Thyroid gland (tissue), 4 donors: Measurements from ENCODE around the gene KRTAP10-7.
"Not testable (repeated sequence)": the region's sequence is repeated elsewhere in the genome, so short reads cannot be mapped to it uniquely, and the experiment has no call there.

ENCODE experiments used
- POLR2A ChIP-seq, 2 donors: fragments of 450-650 bp; IDR thresholded peaks; one replicate each; pipeline ENCODE4 v1.6.1; 2017; ENCODE audit warnings: antibody characterized with exemption in 2 of 2, mild to moderate bottlenecking in 2 of 2, moderate library complexity in 1 of 2
- TF ChIP-seq, protein P1 (sequence below), 6 experiments: fragments of 200-600 bp in 3 of 6; fragments of 450-650 bp in 3 of 6; sonication (generic) in 3 of 6; IDR thresholded peaks; one replicate each; pipeline ENCODE4 v1.5.1; 2016 to 2019; ENCODE audit warnings: antibody characterized with exemption in 6 of 6, mild to moderate bottlenecking in 2 of 6, inconsistent platforms in 1 of 6, moderate library complexity in 1 of 6

DNA sequence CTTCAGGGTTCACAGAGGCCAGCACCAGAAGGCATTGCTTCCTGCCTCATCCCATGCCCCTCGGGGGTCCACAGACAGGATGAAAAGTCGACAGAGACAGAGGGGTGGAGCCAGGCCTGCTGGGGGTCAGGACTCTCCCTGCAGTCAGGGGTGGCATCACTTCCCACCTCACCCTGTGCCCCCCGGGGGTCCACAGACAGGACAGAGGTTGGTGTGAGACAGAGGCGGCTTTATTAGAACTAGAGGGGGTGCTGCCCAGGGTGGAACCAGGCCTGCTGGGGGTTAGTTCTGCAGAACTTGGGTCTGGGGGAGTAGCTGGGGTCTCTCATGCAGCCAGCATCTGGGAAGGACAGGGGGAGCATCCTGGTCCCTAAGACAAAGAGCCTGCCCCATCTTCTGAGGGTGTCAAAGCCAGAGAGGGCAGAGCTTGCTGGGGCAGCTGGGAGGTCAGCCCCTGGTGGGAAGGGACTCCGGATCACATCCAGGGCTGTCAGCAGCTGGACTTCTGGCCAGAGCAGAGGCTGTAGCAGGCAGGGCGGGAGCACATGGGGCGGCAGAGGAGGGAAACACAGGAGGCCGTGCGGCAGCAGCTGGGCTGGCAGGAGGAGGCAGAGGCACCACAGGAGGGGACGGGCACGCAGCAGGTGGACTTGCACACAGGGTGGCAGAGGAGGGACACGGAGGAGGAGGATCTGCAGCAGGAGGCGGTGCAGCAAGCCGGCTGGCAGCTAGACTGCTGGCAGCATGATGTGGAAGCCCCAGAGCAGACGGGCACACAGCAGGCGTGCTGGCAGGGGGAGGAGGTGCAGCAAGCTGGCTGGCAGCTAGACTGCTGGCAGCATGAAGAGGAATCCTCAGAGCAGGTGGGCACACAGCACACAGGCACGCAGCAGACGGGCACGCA lies 9.2 kb upstream of the KRTAP10-7 start:
- TF ChIP-seq, protein P1, sequence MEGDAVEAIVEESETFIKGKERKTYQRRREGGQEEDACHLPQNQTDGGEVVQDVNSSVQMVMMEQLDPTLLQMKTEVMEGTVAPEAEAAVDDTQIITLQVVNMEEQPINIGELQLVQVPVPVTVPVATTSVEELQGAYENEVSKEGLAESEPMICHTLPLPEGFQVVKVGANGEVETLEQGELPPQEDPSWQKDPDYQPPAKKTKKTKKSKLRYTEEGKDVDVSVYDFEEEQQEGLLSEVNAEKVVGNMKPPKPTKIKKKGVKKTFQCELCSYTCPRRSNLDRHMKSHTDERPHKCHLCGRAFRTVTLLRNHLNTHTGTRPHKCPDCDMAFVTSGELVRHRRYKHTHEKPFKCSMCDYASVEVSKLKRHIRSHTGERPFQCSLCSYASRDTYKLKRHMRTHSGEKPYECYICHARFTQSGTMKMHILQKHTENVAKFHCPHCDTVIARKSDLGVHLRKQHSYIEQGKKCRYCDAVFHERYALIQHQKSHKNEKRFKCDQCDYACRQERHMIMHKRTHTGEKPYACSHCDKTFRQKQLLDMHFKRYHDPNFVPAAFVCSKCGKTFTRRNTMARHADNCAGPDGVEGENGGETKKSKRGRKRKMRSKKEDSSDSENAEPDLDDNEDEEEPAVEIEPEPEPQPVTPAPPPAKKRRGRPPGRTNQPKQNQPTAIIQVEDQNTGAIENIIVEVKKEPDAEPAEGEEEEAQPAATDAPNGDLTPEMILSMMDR (IDR thresholded peaks at IDR 0.05) = not testable (repeated sequence)
- TF ChIP-seq POLR2A (IDR thresholded peaks at IDR 0.05) = not testable (repeated sequence)
